PFSK-1 (cell line): Measurements from ENCODE around the gene CACNB2.

Experiments used
- FOXP2 ChIP-seq: optimal IDR thresholded peaks from 2 replicates; pipeline ENCODE3; 2011; ENCODE audit warnings: borderline replicate concordance, control low read depth, inconsistent platforms; ENCODE audit not compliant: insufficient read depth; ENCODE audit errors: extremely low read length, extremely low read depth
- POLR2AphosphoS5 ChIP-seq: IDR thresholded peaks from 2 replicates; pipeline ENCODE4 v1.6.1; 2012; ENCODE audit warnings: low read depth, mild to moderate bottlenecking, control low read depth, low read length, moderate library complexity
- REST ChIP-seq, 2 experiments: IDR thresholded peaks; 2 replicates each; pipeline versions ENCODE4 v1.6.1 to v1.8.0; 2011 to 2012; ENCODE audit warnings: low read depth in 2 of 2, low read length in 2 of 2, control low read depth in 1 of 2, inconsistent platforms in 1 of 2, mild to moderate bottlenecking in 1 of 2, moderate library complexity in 1 of 2; ENCODE audit not compliant: insufficient read depth in 1 of 2
- SIN3A ChIP-seq: IDR thresholded peaks from 2 replicates; pipeline ENCODE4 v1.6.1; 2012; ENCODE audit warnings: mild to moderate bottlenecking, low read length, moderate library complexity, borderline replicate concordance; ENCODE audit not compliant: insufficient read depth
- TAF1 ChIP-seq: IDR thresholded peaks from 2 replicates; pipeline ENCODE4 v1.6.1; 2012; ENCODE audit warnings: low read length, control low read depth, borderline replicate concordance; ENCODE audit not compliant: insufficient read depth

CACNB2 gene

GRCh38 chr10:18483516-18484186 lies 343.4 kb downstream of the CACNB2 start:
- TF ChIP-seq TAF1: no peak
- TF ChIP-seq SIN3A: no peak
- TF ChIP-seq REST (IDR thresholded peaks at IDR 0.05; ENCODE audit: insufficient read depth in 1 of 2, low read depth in 2 of 2, low read length in 2 of 2): no peak
- no peak for TF ChIP-seq FOXP2
- TF ChIP-seq POLR2AphosphoS5: no peak

GRCh38 chr10:18486438-18486837 lies 346.2 kb downstream of the CACNB2 start:
- TF ChIP-seq POLR2AphosphoS5: no peak
- TF ChIP-seq FOXP2: no peak
- no peak for TF ChIP-seq SIN3A
- no peak for TF ChIP-seq REST (IDR thresholded peaks at IDR 0.05; ENCODE audit: insufficient read depth in 1 of 2, low read depth in 2 of 2, low read length in 2 of 2)
- no peak for TF ChIP-seq TAF1

- TF ChIP-seq SIN3A: no peak
- TF ChIP-seq TAF1: no peak
- no peak for TF ChIP-seq REST (IDR thresholded peaks at IDR 0.05; ENCODE audit: insufficient read depth in 1 of 2, low read depth in 2 of 2, low read length in 2 of 2)
- no peak for TF ChIP-seq FOXP2
- TF ChIP-seq POLR2AphosphoS5: no peak
These were observed 350.5 kb downstream of the CACNB2 start for GRCh38 chr10:18490755-18491154.

- TF ChIP-seq FOXP2: no peak
- TF ChIP-seq SIN3A: no peak
- TF ChIP-seq POLR2AphosphoS5: no peak
- no peak for TF ChIP-seq TAF1
- TF ChIP-seq REST (IDR thresholded peaks at IDR 0.05; ENCODE audit: insufficient read depth in 1 of 2, low read depth in 2 of 2, low read length in 2 of 2): no peak
These were observed 357.7 kb downstream of the CACNB2 start for GRCh38 chr10:18497806-18498369.
